ENCODE data around the gene RERG.

Gene RERG

DNA sequence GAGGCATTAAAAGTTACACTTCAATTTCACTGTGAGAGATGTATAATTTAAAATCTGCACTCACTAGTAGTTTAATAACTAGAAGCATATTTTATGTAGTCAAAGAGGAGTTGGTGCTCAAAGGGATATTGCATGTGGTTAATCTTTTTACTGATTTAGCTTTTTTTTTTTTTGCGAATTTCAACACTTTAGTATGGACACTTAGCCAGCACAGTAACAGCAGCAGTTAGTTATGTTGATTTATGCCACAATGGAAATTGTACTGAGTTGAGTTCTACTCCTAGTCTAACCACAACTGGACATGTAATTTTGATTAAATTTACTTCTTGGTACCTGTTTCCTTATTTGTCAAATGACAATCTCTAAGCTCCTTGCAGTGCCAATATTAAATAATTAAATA is 104.2 kb downstream of the RERG start:
- Histone ChIP-seq H3K4me1 (ENCODE audit: control insufficient read depth in 1 of 2, insufficient read depth in 1 of 2, low read depth in 1 of 2, low read length in 1 of 2) (no peaks in the 10 kb centered on the region), H3K27me3 (no peaks in the 10 kb centered on the region), H3K4me3 (ENCODE audit: low read depth in 1 of 2, low read length in 1 of 2) (no peak overlapping the region), H3K36me3 (no peaks in the 10 kb centered on the region), H3K9me3 (no peaks in the 10 kb centered on the region), H3K27ac (no peak overlapping the region)
- TF ChIP-seq CTCF (IDR thresholded peaks at IDR 0.05): no peak

- TF ChIP-seq CTCF (IDR thresholded peaks at IDR 0.05): no peak
- no peaks in the 10 kb centered on the region for H3K9me3 ChIP-seq
- no peak overlapping the region for H3K27ac ChIP-seq
- H3K36me3 ChIP-seq: no peaks in the 10 kb centered on the region
- H3K4me1 ChIP-seq (ENCODE audit: control insufficient read depth in 1 of 2, insufficient read depth in 1 of 2, low read depth in 1 of 2, low read length in 1 of 2): no peaks in the 10 kb centered on the region
- H3K27me3 ChIP-seq: no peaks in the 10 kb centered on the region
- H3K4me3 ChIP-seq (ENCODE audit: low read depth in 1 of 2, low read length in 1 of 2): no peak overlapping the region
Observed at GRCh38 chr12:15116086-15116485, 105.1 kb downstream of the RERG start.

GRCh38 chr12:15115434-15115833 is 105.8 kb downstream of the RERG start:
- no peak overlapping the region for H3K4me3 ChIP-seq (ENCODE audit: low read depth in 1 of 2, low read length in 1 of 2)
- no peak overlapping the region for H3K27ac ChIP-seq
- no peak for TF ChIP-seq CTCF (IDR thresholded peaks at IDR 0.05)
- H3K4me1 ChIP-seq (ENCODE audit: control insufficient read depth in 1 of 2, insufficient read depth in 1 of 2, low read depth in 1 of 2, low read length in 1 of 2): no peaks in the 10 kb centered on the region
- H3K36me3 ChIP-seq: no peaks in the 10 kb centered on the region
- H3K27me3 ChIP-seq: no peaks in the 10 kb centered on the region
- no peaks in the 10 kb centered on the region for H3K9me3 ChIP-seq

DNA sequence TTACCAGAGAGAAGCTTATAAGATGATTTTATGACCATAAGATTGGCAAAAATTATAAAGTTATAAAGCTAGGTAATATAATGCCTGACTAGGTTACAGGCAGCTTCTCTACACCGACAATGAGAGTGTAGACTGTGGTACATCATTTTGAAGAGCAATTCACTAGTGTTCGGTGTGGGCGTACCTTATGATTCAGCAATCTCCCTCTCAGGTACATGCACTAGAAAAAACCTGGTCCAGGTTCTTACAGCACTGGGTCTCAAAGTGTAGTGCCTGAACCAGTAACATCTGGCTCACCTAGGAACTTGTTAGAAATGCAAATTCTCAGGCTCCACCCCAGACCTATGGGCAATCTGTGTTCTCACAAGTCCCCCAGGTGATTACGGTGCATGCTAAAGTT is 106.7 kb downstream of the RERG start:
- no peaks in the 10 kb centered on the region for H3K4me1 ChIP-seq (ENCODE audit: control insufficient read depth in 1 of 2, insufficient read depth in 1 of 2, low read depth in 1 of 2, low read length in 1 of 2)
- H3K27ac ChIP-seq: no peak overlapping the region
- TF ChIP-seq CTCF (IDR thresholded peaks at IDR 0.05): no peak
- H3K4me3 ChIP-seq (ENCODE audit: low read depth in 1 of 2, low read length in 1 of 2): no peak overlapping the region
- H3K27me3 ChIP-seq: no peaks in the 10 kb centered on the region
- H3K9me3 ChIP-seq: no peaks in the 10 kb centered on the region
- H3K36me3 ChIP-seq: no peaks in the 10 kb centered on the region

GRCh38 chr12:15092826-15093225 is 128.4 kb downstream of the RERG start:
- Histone ChIP-seq H3K36me3 (no peaks in the 10 kb centered on the region), H3K4me3 (ENCODE audit: low read depth in 1 of 2, low read length in 1 of 2) (no peak overlapping the region), H3K9me3 (no peaks in the 10 kb centered on the region), H3K27ac (no peak overlapping the region), H3K4me1 (ENCODE audit: control insufficient read depth in 1 of 2, insufficient read depth in 1 of 2, low read depth in 1 of 2, low read length in 1 of 2) (no peaks in the 10 kb centered on the region), H3K27me3 (no peaks in the 10 kb centered on the region)
- no peak for TF ChIP-seq CTCF (IDR thresholded peaks at IDR 0.05)

- no peaks in the 10 kb centered on the region for H3K36me3 ChIP-seq
- H3K9me3 ChIP-seq: no peaks in the 10 kb centered on the region
- H3K4me1 ChIP-seq (ENCODE audit: control insufficient read depth in 1 of 2, insufficient read depth in 1 of 2, low read depth in 1 of 2, low read length in 1 of 2): no peaks in the 10 kb centered on the region
- H3K27ac ChIP-seq: no peak overlapping the region
- no peaks in the 10 kb centered on the region for H3K27me3 ChIP-seq
- no peak overlapping the region for H3K4me3 ChIP-seq (ENCODE audit: low read depth in 1 of 2, low read length in 1 of 2)
- no peak for TF ChIP-seq CTCF (IDR thresholded peaks at IDR 0.05)
Observed at GRCh38 chr12:15090441-15090840, 130.8 kb downstream of the RERG start.

All from neutrophil (primary cell).